Small intestine (tissue), 7 donors: ENCODE measurements around the gene S1PR5. TPM values are rescaled to one million over a fixed set of nuclear protein-coding genes. Genes with fewer than 3 reads are reported as not detected.

Source experiments
- DNase-seq, 2 donors: peaks; one replicate each; pipeline versions ENCODE4 v3.0.0 to v3.0.0-alpha.2; 2013
- FAIRE-seq: peaks from 2 replicates; lab custom pipeline; 2012; peaks lifted over from hg19 to GRCh38; lab: Jason Lieb, UNC
- H3K27ac ChIP-seq, 3 donors: one replicate each; pipeline ENCODE4 v1.5.1; 2013; ENCODE audit warnings: low read length in 2 of 3, mild to moderate bottlenecking in 2 of 3, control low read depth in 1 of 3, inconsistent platforms in 1 of 3, low read depth in 1 of 3, moderate library complexity in 1 of 3
- H3K27me3 ChIP-seq, 3 donors: one replicate each; pipeline ENCODE4 v1.6.1; 2013; ENCODE audit warnings: low read length in 3 of 3, inconsistent platforms in 1 of 3; ENCODE audit not compliant: control insufficient read depth in 3 of 3, insufficient read depth in 3 of 3
- H3K36me3 ChIP-seq, 3 donors: one replicate each; pipeline ENCODE4 v1.6.1; 2013; ENCODE audit warnings: low read length in 3 of 3, inconsistent platforms in 1 of 3, low read depth in 1 of 3, mild to moderate bottlenecking in 1 of 3, moderate library complexity in 1 of 3; ENCODE audit not compliant: control insufficient read depth in 3 of 3, insufficient read depth in 2 of 3
- H3K4me1 ChIP-seq, 3 donors: one replicate each; pipeline ENCODE4 v1.6.1; 2013; ENCODE audit warnings: low read length in 2 of 3, inconsistent platforms in 1 of 3, low read depth in 1 of 3, mild to moderate bottlenecking in 1 of 3, moderate library complexity in 1 of 3; ENCODE audit not compliant: control insufficient read depth in 3 of 3, insufficient read depth in 2 of 3
- H3K4me3 ChIP-seq, 3 donors: one replicate each; pipeline ENCODE4 v1.5.1; 2013; ENCODE audit warnings: low read length in 3 of 3, control low read depth in 1 of 3, inconsistent platforms in 1 of 3, low read depth in 1 of 3, mild to moderate bottlenecking in 1 of 3, moderate library complexity in 1 of 3
- H3K9me3 ChIP-seq, 2 donors: one replicate each; pipeline ENCODE4 v1.6.1; 2013; ENCODE audit warnings: low read depth in 1 of 2, low read length in 1 of 2; ENCODE audit not compliant: control insufficient read depth in 2 of 2, insufficient read depth in 1 of 2
- WGBS, 3 donors: extraction: QIAGEN DNeasy Blood & Tissue Kit; methylation state at CpG; one replicate each; pipeline ENCODE4 v1.1.7; 2013; 5-methylcytosine and 5-hydroxymethylcytosine counted together
- polyA plus RNA-seq, 4 donors: library from polyadenylated mRNA; stranded (reverse) in 3 of 4; unstranded in 1 of 4; fragments of 200-250 nt in 3 of 4; fragments of 120-200 nt in 1 of 4; gene quantifications; one replicate each; pipeline versions ENCODE4 v1.2.1 to v1.2.3, GENCODE V29; 2013
- donor health status: healthy with polysubstance abuse.
- donor health status: control.
- donor health status: control.
- donor health status: Bipolar disorder and iron deficiency.
- donor health status: healthy.

S1PR5 gene
- polyA plus RNA-seq, 4 donors = 0.09 to 0.89 TPM; not detected in 2

GRCh38 chr19:10525636-10526035 lies 8.4 kb upstream of the S1PR5 start:
- Histone ChIP-seq H3K27ac (no peak overlapping the region), H3K4me3 (no peak overlapping the region), H3K27me3 (peaks cover 0 to 15% (median 4%) of the 10 kb centered on the region in 3 donors), H3K9me3 (no peaks in the 10 kb centered on the region), H3K4me1 (no peaks in the 10 kb centered on the region), H3K36me3 (no peaks in the 10 kb centered on the region)
- FAIRE-seq (no peak), DNase-seq (no peak)
- WGBS, 3 donors = 74 to 90% (median 87%) methylated on average over 7 of the region's 7 CpGs

GRCh38 chr19:10523135-10523636 lies 5.9 kb upstream of the S1PR5 start:
- Histone ChIP-seq H3K27ac (no peak overlapping the region), H3K4me1 (no peaks in the 10 kb centered on the region), H3K36me3 (no peaks in the 10 kb centered on the region), H3K4me3 (no peak overlapping the region), H3K27me3 (peaks cover 0 to 37% (median 11%) of the 10 kb centered on the region in 3 donors), H3K9me3 (no peaks in the 10 kb centered on the region)
- DNase-seq (no peak), FAIRE-seq (no peak)
- WGBS, 3 donors = 72 to 80% (median 73%) methylated on average over 3 of the region's 3 CpGs

- no peaks in the 10 kb centered on the region for H3K9me3 ChIP-seq
These were observed 4.4 kb upstream of the S1PR5 start for GRCh38 chr19:10521461-10522171.

GRCh38 chr19:10520652-10521318 lies 3.5 kb upstream of the S1PR5 start:
- DNase-seq (no peak), FAIRE-seq (no peak)

More at GRCh38 chr19:10521461-10522171, 4.4 kb upstream of the S1PR5 start:
- 71 to 81% (median 72%) methylated on average over 12 to 13 of the region's 13 CpGs for WGBS, 3 donors
- Histone ChIP-seq H3K27ac (no peak overlapping the region), H3K27me3 (peaks cover 8 to 51% (median 21%) of the 10 kb centered on the region in 3 donors), H3K4me3 (no peak overlapping the region), H3K36me3 (no peaks in the 10 kb centered on the region), H3K4me1 (no peaks in the 10 kb centered on the region)
- DNase-seq = no peak
- FAIRE-seq = no peak

DNA sequence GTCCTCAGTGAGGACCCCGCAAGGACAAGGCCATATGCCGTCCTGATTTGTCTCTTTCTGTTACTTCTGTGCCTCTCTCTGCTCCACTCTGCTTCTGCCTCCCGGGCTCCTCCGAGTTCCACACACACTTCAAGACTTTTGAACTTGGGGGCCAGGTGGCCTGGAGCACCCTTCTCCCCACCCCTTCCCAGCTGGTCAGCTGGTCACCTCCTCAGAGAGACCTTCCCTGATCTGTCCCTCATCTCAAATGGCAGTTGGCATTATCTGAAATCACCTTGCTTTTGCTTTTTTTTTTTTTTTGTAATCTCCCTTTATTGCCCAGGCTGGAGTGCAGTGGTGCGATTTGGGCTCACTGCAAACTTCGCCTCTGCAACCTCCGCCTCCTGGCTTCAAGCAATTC lies 2.2 kb upstream of the S1PR5 start:
- Histone ChIP-seq H3K27ac (no peak overlapping the region), H3K4me3 (no peak overlapping the region), H3K4me1 (no peaks in the 10 kb centered on the region), H3K36me3 (no peaks in the 10 kb centered on the region), H3K9me3 (no peaks in the 10 kb centered on the region), H3K27me3 (peaks cover 12 to 73% (median 37%) of the 10 kb centered on the region in 3 donors)
- WGBS, 3 donors = 54 to 69% (median 65%) methylated on average over 7 of the region's 7 CpGs
- no peak for DNase-seq
- FAIRE-seq = no peak

More at GRCh38 chr19:10520652-10521318, 3.5 kb upstream of the S1PR5 start:
- peaks cover 8 to 60% (median 27%) of the 10 kb centered on the region in 3 donors for H3K27me3 ChIP-seq
- H3K9me3 ChIP-seq = no peaks in the 10 kb centered on the region
- 57 to 86% (median 71%) methylated on average over 15 of the region's 15 CpGs for WGBS, 3 donors
- H3K4me1 ChIP-seq = no peaks in the 10 kb centered on the region
- no peak overlapping the region for H3K27ac ChIP-seq
- H3K36me3 ChIP-seq = no peaks in the 10 kb centered on the region
- H3K4me3 ChIP-seq = no peak overlapping the region

GRCh38 chr19:10518444-10519361 lies 1.5 kb upstream of the S1PR5 start:
- FAIRE-seq (no peak), DNase-seq (no peak)
- WGBS, 3 donors = 10 to 13% (median 11%) methylated on average over 32 to 33 of the region's 33 CpGs
- no peaks in the 10 kb centered on the region for H3K36me3 ChIP-seq
- no peak overlapping the region for H3K4me3 ChIP-seq
- H3K27ac ChIP-seq = no peak overlapping the region
- peaks cover 15 to 72% (median 41%) of the 10 kb centered on the region in 3 donors for H3K27me3 ChIP-seq
- H3K9me3 ChIP-seq = no peaks in the 10 kb centered on the region
- no peaks in the 10 kb centered on the region for H3K4me1 ChIP-seq

- H3K9me3 ChIP-seq = no peaks in the 10 kb centered on the region
- FAIRE-seq = no peak
- no peaks in the 10 kb centered on the region for H3K4me1 ChIP-seq
- peak overlapping the region in 1 of 3 donors; percentile 17 for H3K4me3 ChIP-seq
- H3K27ac ChIP-seq = no peak overlapping the region
- H3K36me3 ChIP-seq = no peaks in the 10 kb centered on the region
- H3K27me3 ChIP-seq = peaks cover 15 to 77% (median 49%) of the 10 kb centered on the region in 3 donors
- DNase-seq = no peak
- WGBS, 3 donors = 1 to 4% (median 3%) methylated on average over 26 to 27 of the region's 27 CpGs
These were observed 655 bp upstream of the S1PR5 start for GRCh38 chr19:10517760-10518443.
